ENCODE results near the gene CD2.

- TF ChIP-seq CTCF (IDR thresholded peaks at IDR 0.05), result no peak
- TF ChIP-seq POLR2A (IDR thresholded peaks at IDR 0.05), result no peak
These were observed 11.0 kb downstream of the CD2 start for GRCh38 chr1:116764906-116765862.
